NCI-H345 treated with DMSO at 0.1 percent for 48 hours (cell line): ENCODE measurements around the gene FAM76B.

Experiments used
- DNase-seq: peaks from one replicate; lab custom pipeline; 2025; ENCODE audit not compliant: unreplicated experiment; lab: John Stamatoyannopoulos, UW

Gene FAM76B

GRCh38 chr11:95792700-95793099 lies 3.1 kb upstream of the FAM76B start:
- no peak for DNase-seq

GRCh38 chr11:95792200-95792599 lies 2.6 kb upstream of the FAM76B start:
- no peak for DNase-seq

GRCh38 chr11:95791709-95792033 lies 2.1 kb upstream of the FAM76B start:
- DNase-seq: no peak

- peak; percentile 21 for DNase-seq
Measured at GRCh38 chr11:95790933-95791708, 1.5 kb upstream of the FAM76B start.

- peak; percentile 95 for DNase-seq
Measured at GRCh38 chr11:95790123-95790932, 746 bp upstream of the FAM76B start, which contains the start of gene CEP57. Gene CEP57 (plus strand): TSS chr11:95790498. CDS start chr11:95790699, 201 bp downstream.

GRCh38 chr11:95788921-95789505 lies 569 bp downstream of the FAM76B start:
- DNase-seq: peak; percentile 7

GRCh38 chr11:95780544-95780943 lies 9.0 kb downstream of the FAM76B start:
- DNase-seq: no peak

GRCh38 chr11:95778699-95779098 lies 10.9 kb downstream of the FAM76B start:
- DNase-seq: no peak

- DNase-seq: no peak
Measured at GRCh38 chr11:95776859-95777258, 12.7 kb downstream of the FAM76B start.

- DNase-seq: no peak
Measured at GRCh38 chr11:95768521-95768920, 21.1 kb downstream of the FAM76B start.

GRCh38 chr11:95767498-95767897 lies 22.1 kb downstream of the FAM76B start:
- DNase-seq: no peak

- DNase-seq: no peak
Measured at GRCh38 chr11:95766701-95767100, 22.9 kb downstream of the FAM76B start.

GRCh38 chr11:95764267-95764898 lies 25.2 kb downstream of the FAM76B start:
- peak; percentile 28 for DNase-seq

GRCh38 chr11:95762534-95762933 lies 27.0 kb downstream of the FAM76B start:
- DNase-seq: no peak

- no peak for DNase-seq
Measured at GRCh38 chr11:95760941-95761340, 28.6 kb downstream of the FAM76B start.

- DNase-seq: no peak
Measured at GRCh38 chr11:95751515-95751914, 38.1 kb downstream of the FAM76B start.

GRCh38 chr11:95750101-95750500 lies 39.5 kb downstream of the FAM76B start:
- DNase-seq: no peak

GRCh38 chr11:95739108-95739938 lies 50.3 kb downstream of the FAM76B start:
- no peak for DNase-seq

GRCh38 chr11:95736809-95737208 lies 52.8 kb downstream of the FAM76B start:
- no peak for DNase-seq

- DNase-seq: no peak
Measured at GRCh38 chr11:95736355-95736754, 53.2 kb downstream of the FAM76B start.
